Keratinocyte (primary cell): Measurements from ENCODE around the gene CCDC102B.

Experiments
- EZH2 ChIP-seq: IDR thresholded peaks from one replicate; pipeline ENCODE4 v1.6.1; 2012; ENCODE audit warnings: inconsistent platforms, mild to moderate bottlenecking, low read length, moderate library complexity
- TF ChIP-seq, protein P1 (sequence below), 3 experiments: IDR thresholded peaks in 1 of 3; conservative IDR thresholded peaks in 1 of 3; optimal IDR thresholded peaks in 1 of 3; 2 replicates in 2 of 3; 3 replicates in 1 of 3; pipeline versions ENCODE3 to v1.5.1; 2011; ENCODE audit warnings: low read length in 3 of 3, mild to moderate bottlenecking in 3 of 3, moderate library complexity in 2 of 3, control low read depth in 1 of 3, inconsistent platforms in 1 of 3; ENCODE audit not compliant: insufficient read depth in 2 of 3; ENCODE audit errors: extremely low read depth in 1 of 3

DNA sequence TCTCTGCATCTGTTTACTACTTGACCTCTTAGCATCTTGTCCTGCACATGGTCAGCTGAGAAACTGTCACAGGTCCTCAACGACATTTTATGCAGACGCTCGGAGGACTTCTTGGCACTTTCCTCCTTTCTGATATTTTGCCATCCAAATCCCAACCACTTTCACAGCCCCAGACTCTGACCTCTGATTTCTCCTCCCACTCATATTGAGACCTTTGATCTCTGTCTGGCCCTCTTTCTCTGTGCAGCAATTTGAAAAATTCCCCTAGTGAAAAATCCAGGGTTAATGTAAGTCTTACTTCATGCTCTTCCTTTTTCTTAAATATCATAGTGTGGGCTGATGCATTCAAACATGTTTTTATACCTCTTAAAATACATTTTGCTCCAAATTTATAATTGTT lies 273.8 kb downstream of the CCDC102B start:
- TF ChIP-seq EZH2: no peak
- TF ChIP-seq, protein P1, sequence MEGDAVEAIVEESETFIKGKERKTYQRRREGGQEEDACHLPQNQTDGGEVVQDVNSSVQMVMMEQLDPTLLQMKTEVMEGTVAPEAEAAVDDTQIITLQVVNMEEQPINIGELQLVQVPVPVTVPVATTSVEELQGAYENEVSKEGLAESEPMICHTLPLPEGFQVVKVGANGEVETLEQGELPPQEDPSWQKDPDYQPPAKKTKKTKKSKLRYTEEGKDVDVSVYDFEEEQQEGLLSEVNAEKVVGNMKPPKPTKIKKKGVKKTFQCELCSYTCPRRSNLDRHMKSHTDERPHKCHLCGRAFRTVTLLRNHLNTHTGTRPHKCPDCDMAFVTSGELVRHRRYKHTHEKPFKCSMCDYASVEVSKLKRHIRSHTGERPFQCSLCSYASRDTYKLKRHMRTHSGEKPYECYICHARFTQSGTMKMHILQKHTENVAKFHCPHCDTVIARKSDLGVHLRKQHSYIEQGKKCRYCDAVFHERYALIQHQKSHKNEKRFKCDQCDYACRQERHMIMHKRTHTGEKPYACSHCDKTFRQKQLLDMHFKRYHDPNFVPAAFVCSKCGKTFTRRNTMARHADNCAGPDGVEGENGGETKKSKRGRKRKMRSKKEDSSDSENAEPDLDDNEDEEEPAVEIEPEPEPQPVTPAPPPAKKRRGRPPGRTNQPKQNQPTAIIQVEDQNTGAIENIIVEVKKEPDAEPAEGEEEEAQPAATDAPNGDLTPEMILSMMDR (optimal IDR thresholded peaks at IDR 0.05 in 1 of 3, IDR thresholded peaks at IDR 0.05 in 1 of 3, conservative IDR thresholded peaks at IDR 0.05 in 1 of 3; ENCODE audit: extremely low read depth in 1 of 3, insufficient read depth in 2 of 3, low read length in 3 of 3): no peak
